ENCODE data around the gene HCFC1. TPM values are rescaled to one million over a fixed set of nuclear protein-coding genes. Genes with fewer than 3 reads are reported as not detected.
"Not testable (repeated sequence)": the region's sequence is repeated elsewhere in the genome, so short reads cannot be mapped to it uniquely, and the experiment has no call there.

Gene HCFC1
- polyA plus RNA-seq, 1 of the 3 experiments (the other 2 are of a cell fraction) = 9.5 TPM

- WGBS (ENCODE audit: low lambda C conversion rate) = 91% methylated on average over 27 of the region's 52 CpGs
- CTCF ChIA-PET = interaction anchor here (0.8 kb wide), 1 partner anchor 35 kb away, joined by 4 read pairs; no protein-coding TSS in a partner anchor
- POLR2A ChIA-PET = no interaction called here
Measured at GRCh38 chrX:153981771-153982533, 10.3 kb upstream of the HCFC1 start.

GRCh38 chrX:153981231-153981630, 9.6 kb upstream of the HCFC1 start:
- Histone ChIP-seq H2AFZ (ENCODE audit: low read depth) (no peak overlapping the region), H3K4me2 (no peak overlapping the region), H3K9me2 (no peaks in the 10 kb centered on the region), H3K9me3 (no peaks in the 10 kb centered on the region), H3K4me1 (ENCODE audit: control insufficient read depth in 1 of 2, insufficient read depth in 2 of 2, low read depth in 1 of 2, low read length in 1 of 2) (peaks cover 0 to 3% of the 10 kb centered on the region in 2 experiments; a peak in 1 of 4 replicates), H3K27ac (ENCODE audit: low read depth in 2 of 2, low read length in 1 of 2) (no peak overlapping the region), H3K9ac (no peak overlapping the region), H3K36me3 (replicated peaks in 1 of 2; ENCODE audit: control insufficient read depth in 1 of 2, insufficient read depth in 2 of 2, low read length in 1 of 2) (no peaks in the 10 kb centered on the region), H3K27me3 (ENCODE audit: insufficient read depth) (no peaks in the 10 kb centered on the region), H4K20me1 (ENCODE audit: insufficient read depth) (no peaks in the 10 kb centered on the region), H3K79me2 (ENCODE audit: insufficient read depth) (no peaks in the 10 kb centered on the region), H3K4me3 (ENCODE audit: low read depth in 2 of 2, low read length in 1 of 2) (no peak overlapping the region), H3F3A (replicated peaks; ENCODE audit: insufficient read depth) (no peaks in the 10 kb centered on the region)
- CTCF ChIA-PET = interaction anchor here (0.8 kb wide), 1 partner anchor 34 kb away, joined by 4 read pairs; no protein-coding TSS in a partner anchor
- no peak for DNase-seq
- 90% methylated on average over 3 of the region's 7 CpGs for WGBS (ENCODE audit: low lambda C conversion rate)
- POLR2A ChIA-PET = no interaction called here
- TF ChIP-seq GABPA (IDR thresholded peaks at IDR 0.05; ENCODE audit: low read depth) (no peak), RFX5 (IDR thresholded peaks at IDR 0.05; ENCODE audit: low read length) (no peak), NRF1 (IDR thresholded peaks at IDR 0.05; ENCODE audit: low read depth, low read length) (no peak), SIN3A (IDR thresholded peaks at IDR 0.05; ENCODE audit: borderline replicate concordance, low read depth, low read length) (no peak), RAD21 (IDR thresholded peaks at IDR 0.05; ENCODE audit: low read length) (no peak), CHD2 (IDR thresholded peaks at IDR 0.05; ENCODE audit: low read length, partially characterized antibody) (no peak), TEAD4 (IDR thresholded peaks at IDR 0.05; ENCODE audit: borderline replicate concordance, insufficient read depth) (no peak), SMC3 (IDR thresholded peaks at IDR 0.05; ENCODE audit: low read depth, low read length) (no peak), RCOR1 (IDR thresholded peaks at IDR 0.05; ENCODE audit: low read length) (no peak)
- TF ChIP-seq, protein P1, sequence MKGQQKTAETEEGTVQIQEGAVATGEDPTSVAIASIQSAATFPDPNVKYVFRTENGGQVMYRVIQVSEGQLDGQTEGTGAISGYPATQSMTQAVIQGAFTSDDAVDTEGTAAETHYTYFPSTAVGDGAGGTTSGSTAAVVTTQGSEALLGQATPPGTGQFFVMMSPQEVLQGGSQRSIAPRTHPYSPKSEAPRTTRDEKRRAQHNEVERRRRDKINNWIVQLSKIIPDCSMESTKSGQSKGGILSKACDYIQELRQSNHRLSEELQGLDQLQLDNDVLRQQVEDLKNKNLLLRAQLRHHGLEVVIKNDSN (IDR thresholded peaks at IDR 0.05; ENCODE audit: borderline replicate concordance, low read depth) = no peak

More at GRCh38 chrX:153981771-153982533, 10.3 kb upstream of the HCFC1 start:
- H3K4me2 ChIP-seq = no peak overlapping the region
- H3F3A ChIP-seq (replicated peaks; ENCODE audit: insufficient read depth) = no peaks in the 10 kb centered on the region
- H3K9me2 ChIP-seq = no peaks in the 10 kb centered on the region
- TF ChIP-seq CTCF (IDR thresholded peaks at IDR 0.05) = no peak
- TF ChIP-seq RFX5 (IDR thresholded peaks at IDR 0.05; ENCODE audit: low read length) = no peak
- H3K4me1 ChIP-seq (ENCODE audit: control insufficient read depth in 1 of 2, insufficient read depth in 2 of 2, low read depth in 1 of 2, low read length in 1 of 2) = peaks cover 0 to 3% of the 10 kb centered on the region in 2 experiments; a peak in 1 of 4 replicates
- H3K4me3 ChIP-seq (ENCODE audit: low read depth in 2 of 2, low read length in 1 of 2) = no peak overlapping the region
- no peaks in the 10 kb centered on the region for H3K79me2 ChIP-seq (ENCODE audit: insufficient read depth)
- no peak overlapping the region for H3K9ac ChIP-seq
- no peaks in the 10 kb centered on the region for H4K20me1 ChIP-seq (ENCODE audit: insufficient read depth)
- H3K27ac ChIP-seq (ENCODE audit: low read depth in 2 of 2, low read length in 1 of 2) = no peak overlapping the region
- H3K9me3 ChIP-seq = no peaks in the 10 kb centered on the region
- DNase-seq = no peak
- H3K27me3 ChIP-seq (ENCODE audit: insufficient read depth) = 0 out of 2 replicates have a peak, but pooled peaks cover 4% of the 10 kb centered on the region
- no peak overlapping the region for H2AFZ ChIP-seq (ENCODE audit: low read depth)
- H3K36me3 ChIP-seq (replicated peaks in 1 of 2; ENCODE audit: control insufficient read depth in 1 of 2, insufficient read depth in 2 of 2, low read length in 1 of 2) = no peaks in the 10 kb centered on the region

- CTCF ChIA-PET, POLR2A ChIA-PET: not testable (repeated sequence)
- WGBS (ENCODE audit: low lambda C conversion rate) = 76% methylated on average over 4 of the region's 10 CpGs
Measured at GRCh38 chrX:153980394-153980793, 8.8 kb upstream of the HCFC1 start.

More at GRCh38 chrX:153980394-153980793, 8.8 kb upstream of the HCFC1 start:
- H3K9ac ChIP-seq; H3K9me3 ChIP-seq; H3K79me2 ChIP-seq (ENCODE audit: insufficient read depth); H3K36me3 ChIP-seq (replicated peaks in 1 of 2; ENCODE audit: control insufficient read depth in 1 of 2, insufficient read depth in 2 of 2, low read length in 1 of 2); H3K4me2 ChIP-seq; H3K9me2 ChIP-seq; H3K4me3 ChIP-seq (ENCODE audit: low read depth in 2 of 2, low read length in 1 of 2); H3K27me3 ChIP-seq (ENCODE audit: insufficient read depth); DNase-seq; H3F3A ChIP-seq (replicated peaks; ENCODE audit: insufficient read depth); H3K27ac ChIP-seq (ENCODE audit: low read depth in 2 of 2, low read length in 1 of 2); H3K4me1 ChIP-seq (ENCODE audit: control insufficient read depth in 1 of 2, insufficient read depth in 2 of 2, low read depth in 1 of 2, low read length in 1 of 2); H4K20me1 ChIP-seq (ENCODE audit: insufficient read depth); H2AFZ ChIP-seq (ENCODE audit: low read depth): not testable (repeated sequence)
